8988T (cell line): ENCODE data around the gene LSM10.

Experiments used
- DNase-seq: peaks from one replicate; pipeline ENCODE4 v3.0.0; 2011

The LSM10 gene

GRCh38 chr1:36349839-36350238, 47.9 kb downstream of the LSM10 start:
- no peak for DNase-seq

GRCh38 chr1:36349241-36349671, 48.5 kb downstream of the LSM10 start:
- no peak for DNase-seq

DNA sequence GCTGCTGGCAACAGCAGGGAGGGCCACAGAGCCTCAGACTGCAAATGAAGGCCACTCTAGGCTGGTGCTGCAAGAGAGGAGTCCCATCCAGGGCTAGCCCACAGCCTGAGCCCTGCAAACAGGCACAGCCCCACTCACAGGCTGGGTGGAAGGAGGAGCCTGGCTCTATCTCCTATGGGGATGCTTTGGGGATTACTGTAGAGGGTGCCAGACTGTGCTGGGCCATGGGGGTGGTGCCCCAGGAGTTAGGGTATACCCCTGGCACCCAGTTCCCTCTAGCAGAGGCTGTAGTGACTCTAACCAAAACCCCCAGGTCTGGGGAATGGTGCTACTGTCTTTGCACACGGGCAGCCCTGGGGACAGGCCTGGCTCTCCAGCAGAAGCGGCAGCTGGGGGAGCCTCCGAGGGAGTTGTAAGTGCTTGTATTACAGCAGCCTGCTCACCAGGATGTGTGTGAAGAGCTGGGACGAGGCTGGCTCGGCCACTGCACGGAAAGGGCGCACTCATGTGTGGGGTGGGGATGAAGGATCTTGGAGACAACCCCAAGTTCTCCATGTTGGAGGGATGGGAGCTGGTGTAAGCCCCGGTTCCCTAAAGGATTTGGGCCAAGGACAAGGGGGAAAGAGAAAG, 50.9 kb downstream of the LSM10 start:
- DNase-seq, result no peak

- DNase-seq, result no peak
These were observed 52.4 kb downstream of the LSM10 start for GRCh38 chr1:36345353-36345752.

DNA sequence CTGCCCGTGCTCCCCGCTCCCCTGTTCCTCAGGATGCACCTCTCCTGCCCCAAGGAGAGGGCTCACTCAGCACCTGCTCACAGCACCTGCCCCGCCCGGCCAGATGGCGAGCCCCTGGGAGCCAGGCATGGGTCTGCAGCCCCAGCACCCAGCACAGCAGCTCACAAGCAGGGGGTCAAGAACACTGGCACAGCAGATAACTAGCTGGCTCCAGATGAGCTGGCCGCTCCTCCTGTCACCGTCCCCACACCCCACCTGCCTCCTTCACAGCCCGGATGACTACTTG, 53.4 kb downstream of the LSM10 start:
- no peak for DNase-seq

- no peak for DNase-seq
These were observed 53.9 kb downstream of the LSM10 start for GRCh38 chr1:36343651-36344394.
